ENCODE results near the gene PRKCA.

The PRKCA gene

DNA sequence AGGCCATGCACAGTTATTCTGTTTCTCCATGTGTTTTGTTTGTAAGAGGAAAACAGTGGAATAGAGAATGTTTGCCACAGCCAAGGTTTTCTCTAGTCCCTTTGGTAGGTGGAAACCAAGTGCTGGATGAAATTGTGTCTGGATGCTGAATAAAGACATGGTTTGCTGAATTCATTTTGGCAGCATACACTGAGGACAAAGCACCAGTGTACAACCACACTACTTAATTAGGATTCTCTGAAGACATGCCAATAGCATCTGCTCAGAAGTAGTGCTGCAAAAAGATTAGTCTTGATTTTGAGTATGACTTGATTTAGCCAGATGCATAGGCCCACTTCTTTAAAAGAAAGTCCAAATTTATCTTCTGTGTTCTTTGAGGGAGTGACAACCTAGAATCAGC, 302.0 kb downstream of the PRKCA start:
- no peak for TF ChIP-seq ZFP30 (CRISPR knock-in tag; IDR thresholded peaks at IDR 0.05)
- no peak for TF ChIP-seq PPARA (CRISPR knock-in tag; IDR thresholded peaks at IDR 0.05; ENCODE audit: borderline replicate concordance)
- TF ChIP-seq TSHZ2 (CRISPR knock-in tag; IDR thresholded peaks at IDR 0.05): no peak
- no peak for TF ChIP-seq SNAI2 (CRISPR knock-in tag; IDR thresholded peaks at IDR 0.05)
- TF ChIP-seq GLIS3 (CRISPR knock-in tag; IDR thresholded peaks at IDR 0.05): no peak
- TF ChIP-seq ARNTL (CRISPR knock-in tag; IDR thresholded peaks at IDR 0.05; ENCODE audit: borderline replicate concordance, low read depth): no peak
- TF ChIP-seq ZNF8 (CRISPR knock-in tag; IDR thresholded peaks at IDR 0.05): no peak
- TF ChIP-seq, protein P1, sequence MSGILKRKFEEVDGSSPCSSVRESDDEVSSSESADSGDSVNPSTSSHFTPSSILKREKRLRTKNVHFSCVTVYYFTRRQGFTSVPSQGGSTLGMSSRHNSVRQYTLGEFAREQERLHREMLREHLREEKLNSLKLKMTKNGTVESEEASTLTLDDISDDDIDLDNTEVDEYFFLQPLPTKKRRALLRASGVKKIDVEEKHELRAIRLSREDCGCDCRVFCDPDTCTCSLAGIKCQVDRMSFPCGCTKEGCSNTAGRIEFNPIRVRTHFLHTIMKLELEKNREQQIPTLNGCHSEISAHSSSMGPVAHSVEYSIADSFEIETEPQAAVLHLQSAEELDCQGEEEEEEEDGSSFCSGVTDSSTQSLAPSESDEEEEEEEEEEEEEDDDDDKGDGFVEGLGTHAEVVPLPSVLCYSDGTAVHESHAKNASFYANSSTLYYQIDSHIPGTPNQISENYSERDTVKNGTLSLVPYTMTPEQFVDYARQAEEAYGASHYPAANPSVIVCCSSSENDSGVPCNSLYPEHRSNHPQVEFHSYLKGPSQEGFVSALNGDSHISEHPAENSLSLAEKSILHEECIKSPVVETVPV (CRISPR knock-in tag; IDR thresholded peaks at IDR 0.05): no peak
- TF ChIP-seq PATZ1 (CRISPR knock-in tag; IDR thresholded peaks at IDR 0.05; ENCODE audit: borderline replicate concordance): no peak
- no peak for TF ChIP-seq TOX (CRISPR knock-in tag; IDR thresholded peaks at IDR 0.05; ENCODE audit: borderline replicate concordance)
- TF ChIP-seq OSR1 (CRISPR knock-in tag; IDR thresholded peaks at IDR 0.05): no peak
- no peak for TF ChIP-seq ZNF70 (CRISPR knock-in tag; IDR thresholded peaks at IDR 0.05)
- no peak for TF ChIP-seq ZNF565 (CRISPR knock-in tag; conservative IDR thresholded peaks at IDR 0.05; ENCODE audit: low read depth)
- ATAC-seq: peak; percentile 22; the same call in 1 of the 3 replicates

- no peak for TF ChIP-seq PATZ1 (CRISPR knock-in tag; IDR thresholded peaks at IDR 0.05; ENCODE audit: borderline replicate concordance)
- no peak for TF ChIP-seq ZC3H10 (CRISPR knock-in tag; IDR thresholded peaks at IDR 0.05)
- TF ChIP-seq ZFP3 (CRISPR knock-in tag; IDR thresholded peaks at IDR 0.05): no peak
- TF ChIP-seq ZNF70 (CRISPR knock-in tag; IDR thresholded peaks at IDR 0.05): no peak
- TF ChIP-seq, protein P1 (CRISPR knock-in tag; IDR thresholded peaks at IDR 0.05): no peak
- ATAC-seq: no peak
Measured at GRCh38 chr17:66605541-66605940, 303.1 kb downstream of the PRKCA start.

DNA sequence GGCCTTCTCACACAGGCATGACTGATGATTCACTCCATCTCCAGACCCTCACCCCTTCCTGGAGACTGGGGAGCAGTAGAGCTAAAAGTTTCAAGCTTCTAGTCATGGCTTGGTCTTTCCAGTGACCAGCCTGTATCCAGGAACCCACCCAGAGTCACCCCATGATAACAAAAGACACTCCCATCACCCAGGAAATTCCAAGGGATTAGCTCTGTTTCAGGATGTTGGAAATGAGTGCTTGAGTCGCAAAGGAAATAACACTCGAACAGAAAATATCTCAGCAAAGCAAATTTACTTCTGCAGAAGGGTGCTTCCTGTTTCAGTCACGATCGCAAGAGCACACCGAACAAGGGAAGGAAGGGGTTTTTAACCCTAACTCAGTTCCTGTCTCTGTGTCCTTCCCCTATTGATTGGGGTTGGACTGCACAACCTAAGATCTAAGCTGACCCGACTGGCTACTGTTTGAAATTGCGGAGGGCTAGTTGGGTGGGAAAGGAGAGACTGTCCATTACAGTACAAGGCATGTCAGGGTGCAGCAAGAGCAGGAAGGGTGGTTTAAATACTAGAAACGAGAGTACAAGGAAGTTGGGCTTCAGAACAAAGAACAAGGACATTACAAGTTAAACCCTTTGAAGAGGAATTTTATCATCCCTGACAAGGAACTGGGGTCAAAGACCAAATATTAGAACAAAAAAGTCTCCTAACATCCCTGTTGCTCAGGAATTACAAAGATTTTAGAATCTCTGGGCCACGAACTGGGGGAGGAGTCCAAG, 308.1 kb downstream of the PRKCA start:
- ATAC-seq: no peak
- TF ChIP-seq ISL1 (CRISPR knock-in tag; IDR thresholded peaks at IDR 0.05) (no peak), CSDC2 (CRISPR knock-in tag; IDR thresholded peaks at IDR 0.05) (no peak), PPARA (CRISPR knock-in tag; IDR thresholded peaks at IDR 0.05; ENCODE audit: borderline replicate concordance) (no peak), ESRRG (CRISPR knock-in tag; IDR thresholded peaks at IDR 0.05) (no peak), ZFP3 (CRISPR knock-in tag; IDR thresholded peaks at IDR 0.05) (no peak), ZNF8 (CRISPR knock-in tag; IDR thresholded peaks at IDR 0.05) (no peak), ZC3H10 (CRISPR knock-in tag; IDR thresholded peaks at IDR 0.05) (no peak), ZNF565 (CRISPR knock-in tag; conservative IDR thresholded peaks at IDR 0.05; ENCODE audit: low read depth) (no peak), TOX (CRISPR knock-in tag; IDR thresholded peaks at IDR 0.05; ENCODE audit: borderline replicate concordance) (no peak), RARB (CRISPR knock-in tag; IDR thresholded peaks at IDR 0.05) (no peak), TCF4 (CRISPR knock-in tag; IDR thresholded peaks at IDR 0.05; ENCODE audit: borderline replicate concordance) (no peak), OSR1 (CRISPR knock-in tag; IDR thresholded peaks at IDR 0.05) (no peak), BACH2 (CRISPR knock-in tag; IDR thresholded peaks at IDR 0.05; ENCODE audit: borderline replicate concordance) (no peak)
- TF ChIP-seq, protein P2, sequence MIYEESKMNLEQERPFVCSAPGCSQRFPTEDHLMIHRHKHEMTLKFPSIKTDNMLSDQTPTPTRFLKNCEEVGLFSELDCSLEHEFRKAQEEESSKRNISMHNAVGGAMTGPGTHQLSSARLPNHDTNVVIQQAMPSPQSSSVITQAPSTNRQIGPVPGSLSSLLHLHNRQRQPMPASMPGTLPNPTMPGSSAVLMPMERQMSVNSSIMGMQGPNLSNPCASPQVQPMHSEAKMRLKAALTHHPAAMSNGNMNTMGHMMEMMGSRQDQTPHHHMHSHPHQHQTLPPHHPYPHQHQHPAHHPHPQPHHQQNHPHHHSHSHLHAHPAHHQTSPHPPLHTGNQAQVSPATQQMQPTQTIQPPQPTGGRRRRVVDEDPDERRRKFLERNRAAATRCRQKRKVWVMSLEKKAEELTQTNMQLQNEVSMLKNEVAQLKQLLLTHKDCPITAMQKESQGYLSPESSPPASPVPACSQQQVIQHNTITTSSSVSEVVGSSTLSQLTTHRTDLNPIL (CRISPR knock-in tag; IDR thresholded peaks at IDR 0.05; ENCODE audit: low read depth): no peak
- TF ChIP-seq, protein P3, sequence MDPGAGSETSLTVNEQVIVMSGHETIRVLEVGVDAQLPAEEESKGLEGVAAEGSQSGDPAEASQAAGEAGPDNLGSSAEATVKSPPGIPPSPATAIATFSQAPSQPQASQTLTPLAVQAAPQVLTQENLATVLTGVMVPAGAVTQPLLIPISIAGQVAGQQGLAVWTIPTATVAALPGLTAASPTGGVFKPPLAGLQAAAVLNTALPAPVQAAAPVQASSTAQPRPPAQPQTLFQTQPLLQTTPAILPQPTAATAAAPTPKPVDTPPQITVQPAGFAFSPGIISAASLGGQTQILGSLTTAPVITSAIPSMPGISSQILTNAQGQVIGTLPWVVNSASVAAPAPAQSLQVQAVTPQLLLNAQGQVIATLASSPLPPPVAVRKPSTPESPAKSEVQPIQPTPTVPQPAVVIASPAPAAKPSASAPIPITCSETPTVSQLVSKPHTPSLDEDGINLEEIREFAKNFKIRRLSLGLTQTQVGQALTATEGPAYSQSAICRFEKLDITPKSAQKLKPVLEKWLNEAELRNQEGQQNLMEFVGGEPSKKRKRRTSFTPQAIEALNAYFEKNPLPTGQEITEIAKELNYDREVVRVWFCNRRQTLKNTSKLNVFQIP (CRISPR knock-in tag; IDR thresholded peaks at IDR 0.05; ENCODE audit: borderline replicate concordance, low read depth): no peak
